NK-92 (cell line): Measurements from ENCODE around the gene DNHD1.

Experiments
- DNase-seq: peaks from one replicate; lab custom pipeline; 2025; ENCODE audit not compliant: unreplicated experiment; lab: John Stamatoyannopoulos, UW

The DNHD1 gene

DNA sequence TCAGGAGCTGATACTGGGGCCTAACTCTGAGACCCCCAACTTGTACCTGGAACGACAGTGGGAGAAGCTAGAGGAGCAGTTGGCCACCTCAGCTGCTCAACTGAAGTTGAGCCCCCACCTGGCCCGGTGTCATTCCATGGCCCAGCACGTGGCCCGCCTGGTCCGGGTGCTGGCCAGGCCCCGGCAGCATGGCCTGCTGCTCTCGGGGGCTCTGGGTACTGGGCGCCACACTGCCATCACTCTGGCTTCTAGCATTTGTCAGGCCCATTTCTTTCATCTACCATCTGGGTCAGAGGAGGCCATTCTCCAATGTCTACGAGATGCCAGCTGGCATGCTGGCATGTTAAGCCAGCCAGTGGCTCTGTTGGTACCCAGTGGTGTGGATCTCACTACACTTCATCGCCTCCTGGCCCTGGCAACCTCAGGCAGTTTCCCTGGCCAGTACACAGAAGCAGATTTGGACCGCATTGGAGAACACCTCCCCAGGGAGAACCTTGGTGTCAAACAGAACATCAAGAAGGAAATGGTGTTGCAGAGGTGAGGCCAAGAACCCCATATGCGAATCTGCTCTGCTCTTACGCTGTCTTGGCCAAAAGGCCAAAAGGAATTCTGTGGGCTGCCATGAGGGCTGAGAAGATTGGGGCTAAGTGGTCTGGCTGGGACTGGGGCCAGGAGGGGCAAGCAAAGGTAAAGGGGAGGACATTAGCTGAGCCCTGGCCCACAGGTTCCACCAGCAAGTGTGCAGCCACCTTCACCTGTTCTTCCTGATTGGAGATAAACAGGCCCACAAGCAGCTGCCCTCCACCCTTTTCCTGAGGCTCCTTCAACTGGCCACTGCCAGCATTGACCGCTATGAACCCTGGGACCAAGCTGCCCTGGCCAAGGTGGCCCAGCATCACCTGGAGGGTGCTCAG is 60.9 kb downstream of the DNHD1 start:
- no peak for DNase-seq

DNA sequence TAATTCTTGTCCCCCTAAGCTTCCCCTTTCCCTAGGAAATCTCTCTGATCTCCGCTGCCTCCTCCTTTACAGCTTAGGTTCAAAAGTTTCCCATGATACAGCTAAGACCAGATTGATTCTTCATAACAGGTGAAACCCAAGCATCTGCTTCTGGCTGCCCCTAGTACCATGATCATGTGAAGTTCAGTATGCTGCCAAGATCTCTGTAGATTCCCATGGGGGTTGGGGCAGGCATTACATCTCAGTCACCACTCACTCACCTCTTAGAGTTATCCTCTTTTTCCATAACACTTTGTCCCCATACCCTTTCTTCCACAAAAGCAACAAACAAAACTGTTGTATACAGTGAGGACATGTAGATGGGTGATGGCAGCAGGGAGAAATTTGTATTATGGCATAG is 62.3 kb downstream of the DNHD1 start:
- no peak for DNase-seq

DNA sequence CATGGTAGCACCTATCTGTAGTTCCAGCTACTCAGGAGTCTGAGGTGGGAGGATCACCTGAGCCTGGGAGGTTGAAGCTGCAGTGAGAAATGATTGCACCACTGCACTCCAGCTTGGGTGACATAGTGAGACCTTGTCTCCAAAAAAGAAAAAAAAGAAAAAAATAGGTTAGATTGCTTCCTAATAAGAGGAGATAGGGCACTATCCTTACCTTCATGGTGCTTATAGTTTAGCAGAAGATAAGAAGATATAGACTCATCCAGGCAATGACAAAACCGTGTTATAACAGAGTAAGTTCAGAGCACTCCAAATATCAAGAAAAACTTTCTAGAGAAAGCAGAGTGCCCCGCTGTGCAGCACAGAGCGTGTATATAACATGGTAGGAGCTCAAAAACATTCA is 64.2 kb downstream of the DNHD1 start:
- no peak for DNase-seq

DNA sequence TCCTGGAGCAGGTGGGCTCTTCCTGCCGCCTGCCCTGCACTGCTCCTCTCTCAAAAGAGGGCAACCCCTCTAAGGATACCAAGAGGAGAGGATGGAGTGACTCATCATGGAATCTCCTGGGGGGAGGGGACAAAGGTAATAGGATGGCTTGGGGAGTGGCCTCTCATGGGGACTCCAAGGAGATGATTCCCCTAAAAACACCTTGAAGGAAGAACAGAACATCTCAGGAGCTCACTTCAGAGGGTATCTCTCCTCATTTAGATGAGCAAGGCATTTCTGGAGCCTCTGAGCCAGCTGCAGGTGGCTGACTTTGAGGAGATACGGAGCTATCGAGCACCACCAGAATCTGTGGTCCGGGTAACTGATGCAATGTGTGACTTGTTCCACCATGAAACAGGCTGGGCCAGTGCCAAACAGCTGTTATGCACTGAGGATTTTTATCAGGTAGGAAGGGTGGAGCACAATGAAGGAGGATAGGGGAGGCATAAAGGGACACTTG is 66.1 kb downstream of the DNHD1 start:
- DNase-seq, result no peak

DNA sequence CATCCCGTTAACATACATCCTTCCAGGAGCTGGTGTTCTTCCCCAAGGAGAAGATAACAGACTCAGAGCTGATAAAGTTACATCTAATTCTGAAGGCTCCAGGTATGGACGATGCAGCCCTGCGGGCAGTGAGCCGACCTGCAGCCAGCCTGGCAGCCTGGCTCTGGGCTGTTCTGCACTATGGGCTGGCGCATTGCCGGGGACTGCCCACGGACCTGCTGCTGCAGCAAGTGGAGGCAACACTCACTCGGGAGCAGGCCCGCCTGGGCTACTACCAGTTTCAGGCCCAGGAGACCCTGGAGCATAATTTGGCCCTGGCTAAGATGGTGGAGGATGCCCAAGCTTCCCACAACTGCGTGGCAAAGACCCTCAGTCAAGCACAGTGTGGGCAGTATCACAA is 66.6 kb downstream of the DNHD1 start:
- no peak for DNase-seq

DNA sequence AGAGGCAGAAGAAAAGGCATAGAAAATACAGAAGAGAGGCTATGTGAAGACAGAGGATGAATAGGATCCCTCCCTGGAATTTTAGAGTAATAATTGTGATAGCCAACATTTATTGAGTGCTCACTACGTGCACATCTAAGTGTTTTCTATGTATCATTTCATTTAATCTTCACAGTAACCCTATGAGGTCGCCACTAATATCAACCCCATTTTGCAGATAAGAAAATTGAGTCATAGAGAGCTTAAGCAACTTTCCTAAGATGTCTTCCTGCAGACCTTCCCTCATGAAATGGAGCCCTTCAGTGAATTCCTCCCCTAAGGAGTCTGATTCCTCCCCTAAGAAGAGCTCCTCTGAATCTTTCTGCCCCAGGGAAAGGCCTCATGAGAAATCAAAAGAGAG is 68.2 kb downstream of the DNHD1 start:
- no peak for DNase-seq

DNA sequence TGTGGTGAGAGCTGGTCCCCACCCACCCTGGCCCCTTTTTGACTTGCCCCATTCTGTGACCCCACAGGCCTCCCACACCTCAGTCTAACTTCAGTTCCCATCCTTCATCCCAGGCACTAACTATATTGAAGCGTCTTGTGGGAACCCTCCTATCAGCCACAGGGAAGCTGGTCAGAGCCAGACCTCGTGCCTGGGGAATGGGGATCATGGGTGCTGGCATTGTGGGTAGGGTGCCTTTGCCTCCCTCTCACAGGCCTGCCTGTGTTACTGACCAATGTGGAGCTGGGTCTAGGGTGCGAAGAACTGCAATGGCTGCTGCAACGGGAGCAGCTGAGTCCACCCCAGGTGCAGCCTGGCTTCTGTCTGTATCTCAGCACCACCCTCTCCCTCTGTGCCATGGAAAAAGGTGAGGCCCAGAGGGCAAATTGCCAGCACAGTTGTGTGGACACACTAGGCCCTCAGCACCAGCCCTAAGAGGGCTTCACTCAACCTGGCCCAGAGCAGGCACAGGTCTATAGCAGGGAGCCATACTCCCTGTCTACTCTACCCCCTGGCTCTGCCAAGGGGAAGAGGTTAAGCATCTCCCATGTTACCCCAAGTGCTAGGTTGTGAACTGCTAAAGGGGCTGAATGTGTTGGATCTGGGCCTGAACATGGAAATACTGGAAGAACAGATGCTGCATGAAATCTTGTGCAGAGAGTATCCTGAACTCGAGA is 69.1 kb downstream of the DNHD1 start:
- DNase-seq, result no peak

DNA sequence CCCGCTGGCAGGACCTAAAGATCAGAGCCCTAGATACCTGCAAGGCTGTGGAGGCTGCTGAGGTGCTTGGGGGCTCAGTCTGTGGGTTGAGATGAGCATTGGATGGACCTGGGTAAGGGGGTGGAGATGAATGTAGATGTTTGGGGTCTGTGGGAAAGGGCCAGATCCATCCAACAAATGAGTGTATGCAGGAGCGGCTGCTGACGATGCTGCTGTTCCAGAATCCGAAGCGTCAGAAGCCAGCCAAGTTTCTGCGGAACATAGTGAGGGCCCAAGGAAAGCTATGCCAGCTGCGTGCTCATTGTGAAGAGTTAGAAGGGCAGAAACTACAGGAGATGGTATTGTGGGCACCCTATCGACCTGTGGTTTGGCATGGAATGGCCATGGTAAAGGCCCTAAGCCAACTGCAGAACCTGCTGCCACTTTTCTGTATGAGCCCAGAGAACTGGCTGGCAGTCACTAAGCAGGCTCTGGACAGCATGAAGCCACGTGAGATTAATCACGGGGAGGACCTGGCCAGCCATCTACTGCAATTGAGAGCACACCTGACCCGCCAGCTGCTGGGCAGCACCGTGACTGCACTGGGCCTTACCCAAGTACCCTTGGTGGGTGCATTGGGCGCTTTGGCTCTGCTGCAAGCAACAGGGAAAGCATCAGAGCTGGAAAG is 69.8 kb downstream of the DNHD1 start:
- DNase-seq, result no peak

DNA sequence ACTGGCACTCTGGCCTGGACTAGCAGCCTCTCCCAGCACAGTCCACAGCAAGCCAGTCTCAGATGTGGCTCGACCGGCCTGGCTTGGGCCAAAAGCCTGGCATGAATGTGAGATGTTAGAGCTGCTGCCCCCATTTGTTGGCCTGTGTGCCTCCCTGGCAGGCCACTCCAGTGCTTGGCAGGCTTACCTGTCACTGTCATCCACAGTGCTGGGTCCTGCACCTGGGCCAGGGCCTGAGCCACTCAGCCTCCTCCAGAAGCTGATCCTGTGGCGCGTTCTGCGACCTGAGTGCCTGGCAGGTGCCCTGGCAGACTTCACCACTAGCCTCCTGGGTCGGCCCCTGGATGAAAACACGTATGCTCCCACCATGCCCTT is 70.3 kb downstream of the DNHD1 start:
- DNase-seq, result no peak

DNA sequence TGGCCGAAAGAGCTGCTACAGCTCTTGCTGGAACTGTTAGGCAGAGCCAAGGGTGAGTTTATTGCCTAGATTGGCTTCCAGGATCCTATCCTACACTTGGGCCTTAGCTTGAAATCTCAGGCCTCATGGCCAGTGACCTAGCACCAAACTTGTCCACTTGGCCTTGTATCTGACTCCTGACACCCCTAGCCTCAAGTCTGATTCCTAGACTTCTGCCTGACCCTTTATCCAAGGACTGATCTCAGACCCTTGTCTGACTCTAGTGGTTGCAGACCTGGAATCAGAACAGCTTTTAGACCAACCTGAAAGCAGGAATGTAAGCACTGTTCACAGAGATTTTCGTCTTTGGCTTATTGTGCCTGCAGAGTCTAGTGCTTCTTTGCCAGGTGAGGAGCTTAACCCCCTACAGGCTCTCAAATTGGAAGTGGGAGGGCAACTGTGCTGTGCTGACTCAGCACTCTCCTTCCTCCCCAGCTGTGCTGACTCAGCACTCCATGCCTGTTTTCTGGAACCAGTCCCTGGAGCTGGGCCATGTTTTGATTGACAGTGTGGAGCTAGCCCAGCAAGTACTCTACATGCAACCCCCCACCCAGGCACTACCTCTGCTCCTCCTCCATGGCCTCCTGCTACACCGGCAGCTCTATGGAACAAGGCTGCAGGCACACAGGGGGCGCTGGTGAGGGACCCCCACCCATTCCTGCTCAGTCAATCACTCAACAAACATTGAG is 71.3 kb downstream of the DNHD1 start:
- no peak for DNase-seq

DNA sequence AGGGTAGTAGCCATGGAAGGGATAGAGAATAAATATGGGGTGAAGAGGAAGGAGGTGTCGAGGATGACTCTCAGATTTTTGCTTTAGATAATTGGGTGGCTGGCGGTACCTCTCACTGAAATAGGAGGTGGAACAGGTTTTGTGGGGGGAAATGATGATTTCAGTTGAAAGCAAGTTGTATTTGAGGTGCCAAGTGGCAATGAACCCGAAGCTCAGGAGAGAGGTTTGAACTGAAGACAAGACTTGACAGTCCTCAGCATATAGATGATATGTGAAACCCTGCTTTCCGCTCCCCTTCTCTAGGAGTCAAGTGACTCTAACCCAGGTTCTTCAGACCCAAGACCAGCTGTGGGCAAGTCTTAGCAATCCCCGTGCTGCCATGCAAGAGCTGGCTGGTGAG is 72.6 kb downstream of the DNHD1 start:
- no peak for DNase-seq

DNA sequence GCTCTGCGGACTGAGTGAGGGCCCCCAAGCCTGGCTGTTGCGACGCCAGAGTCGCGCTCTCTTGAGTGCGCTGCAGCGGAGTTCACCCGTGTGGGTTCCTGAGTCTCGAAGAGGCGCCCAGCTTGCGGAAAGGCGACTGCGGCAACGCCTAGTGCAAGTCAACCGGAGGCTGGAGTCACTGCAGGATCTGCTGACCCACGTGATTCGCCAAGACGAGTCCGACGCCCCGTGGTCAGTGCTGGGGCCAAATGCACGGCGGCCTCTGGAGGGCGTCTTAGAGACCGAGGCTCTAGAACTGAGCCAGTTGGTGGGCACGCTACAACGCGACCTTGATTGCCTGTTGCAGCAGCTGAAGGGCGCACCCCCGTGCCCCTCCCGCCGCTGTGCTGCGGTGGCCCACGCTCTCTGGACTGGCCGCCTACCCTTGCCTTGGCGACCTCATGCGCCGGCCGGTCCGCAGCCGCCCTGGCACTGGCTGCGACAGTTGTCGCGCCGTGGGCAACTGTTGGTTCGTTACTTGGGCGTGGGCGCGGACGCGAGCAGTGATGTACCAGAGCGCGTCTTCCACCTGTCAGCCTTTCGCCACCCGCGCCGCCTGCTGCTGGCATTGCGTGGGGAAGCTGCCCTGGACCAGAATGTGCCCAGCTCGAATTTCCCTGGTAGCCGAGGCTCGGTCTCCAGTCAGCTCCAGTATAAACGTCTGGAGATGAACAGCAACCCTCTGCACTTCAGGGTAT is 73.8 kb downstream of the DNHD1 start:
- no peak for DNase-seq

DNA sequence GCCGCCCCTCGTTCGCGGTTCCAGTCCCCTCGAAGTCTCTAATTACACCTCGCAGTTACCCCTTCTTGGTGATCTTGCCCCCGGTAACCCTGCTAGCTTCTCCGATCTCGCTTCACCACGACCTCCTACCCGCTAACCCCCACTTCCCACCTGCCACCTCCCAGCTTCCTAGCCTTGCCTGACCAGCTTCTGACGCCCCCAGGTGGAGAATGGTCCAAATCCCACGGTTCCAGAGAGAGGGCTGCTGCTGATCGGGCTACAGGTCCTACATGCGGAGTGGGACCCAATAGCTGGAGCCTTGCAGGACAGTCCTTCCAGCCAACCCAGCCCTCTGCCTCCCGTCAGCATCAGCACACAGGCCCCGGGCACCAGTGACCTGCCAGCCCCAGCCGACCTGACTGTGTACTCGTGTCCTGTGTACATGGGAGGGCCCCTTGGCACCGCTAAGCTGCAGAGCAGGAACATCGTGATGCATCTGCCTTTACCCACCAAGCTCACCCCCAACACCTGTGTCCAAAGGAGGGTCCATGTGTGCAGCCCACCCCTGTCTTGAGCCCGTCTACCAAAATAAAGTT is 74.4 kb downstream of the DNHD1 start:
- DNase-seq, result no peak

DNA sequence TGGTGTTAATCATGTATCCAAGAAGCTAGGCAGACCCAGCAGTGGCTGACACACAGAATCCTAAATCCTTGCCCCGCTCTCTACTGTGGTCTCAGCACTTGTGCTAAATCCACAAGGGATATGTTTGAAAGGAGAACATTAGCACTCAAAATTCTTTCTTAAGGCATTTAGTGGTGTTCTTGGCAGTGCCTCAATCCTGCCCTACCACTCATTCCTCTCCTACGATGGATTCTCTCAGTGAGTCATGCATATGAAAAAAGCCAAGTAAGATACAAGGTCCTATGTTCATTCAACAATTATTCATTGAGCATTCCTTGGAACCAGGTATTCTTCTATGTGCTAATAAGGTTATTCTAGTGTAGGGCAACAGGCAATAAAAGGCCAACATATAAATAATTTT is 75.1 kb downstream of the DNHD1 start:
- no peak for DNase-seq

DNA sequence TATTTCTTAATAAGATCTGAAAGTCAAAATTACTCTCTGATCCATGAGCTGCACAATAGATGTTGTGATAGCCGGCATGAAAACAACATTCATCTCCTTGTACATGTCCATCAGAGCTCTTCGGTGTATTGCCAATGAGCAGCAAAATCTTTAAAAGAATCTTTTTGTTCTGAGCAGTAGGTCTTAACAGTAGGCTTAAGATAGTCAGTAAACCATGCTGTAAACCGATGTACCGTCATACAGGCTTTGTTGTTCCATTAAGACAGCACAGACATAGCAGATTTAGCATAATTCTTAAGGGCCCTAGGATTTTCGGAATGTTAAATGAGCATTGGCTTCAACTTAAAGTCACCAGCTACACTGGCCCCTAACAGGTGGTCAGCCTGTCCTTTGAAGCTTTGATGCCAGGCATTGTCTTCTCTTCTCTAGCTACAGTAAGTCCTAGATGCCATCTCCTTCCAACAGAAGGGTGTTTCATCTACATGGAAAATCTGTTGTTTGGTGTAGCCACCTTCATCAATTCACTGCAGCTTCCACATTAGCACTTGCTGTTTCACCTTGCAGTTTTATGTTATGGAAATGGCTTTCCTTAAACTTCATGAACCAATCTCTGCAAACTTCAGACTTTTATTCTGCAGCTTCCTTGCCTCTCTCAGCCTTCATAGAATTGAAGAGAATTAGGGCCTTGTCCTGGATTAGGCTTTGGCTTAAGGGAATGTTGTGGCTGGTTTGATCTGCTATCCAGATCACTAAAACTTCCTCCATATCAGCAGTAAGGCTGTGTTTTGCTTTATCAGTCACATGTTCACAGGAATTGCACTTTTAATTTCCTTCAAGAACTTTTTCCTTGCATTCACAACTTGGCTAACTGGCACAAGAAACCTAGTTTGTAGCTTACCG is 78.0 kb downstream of the DNHD1 start:
- no peak for DNase-seq

DNA sequence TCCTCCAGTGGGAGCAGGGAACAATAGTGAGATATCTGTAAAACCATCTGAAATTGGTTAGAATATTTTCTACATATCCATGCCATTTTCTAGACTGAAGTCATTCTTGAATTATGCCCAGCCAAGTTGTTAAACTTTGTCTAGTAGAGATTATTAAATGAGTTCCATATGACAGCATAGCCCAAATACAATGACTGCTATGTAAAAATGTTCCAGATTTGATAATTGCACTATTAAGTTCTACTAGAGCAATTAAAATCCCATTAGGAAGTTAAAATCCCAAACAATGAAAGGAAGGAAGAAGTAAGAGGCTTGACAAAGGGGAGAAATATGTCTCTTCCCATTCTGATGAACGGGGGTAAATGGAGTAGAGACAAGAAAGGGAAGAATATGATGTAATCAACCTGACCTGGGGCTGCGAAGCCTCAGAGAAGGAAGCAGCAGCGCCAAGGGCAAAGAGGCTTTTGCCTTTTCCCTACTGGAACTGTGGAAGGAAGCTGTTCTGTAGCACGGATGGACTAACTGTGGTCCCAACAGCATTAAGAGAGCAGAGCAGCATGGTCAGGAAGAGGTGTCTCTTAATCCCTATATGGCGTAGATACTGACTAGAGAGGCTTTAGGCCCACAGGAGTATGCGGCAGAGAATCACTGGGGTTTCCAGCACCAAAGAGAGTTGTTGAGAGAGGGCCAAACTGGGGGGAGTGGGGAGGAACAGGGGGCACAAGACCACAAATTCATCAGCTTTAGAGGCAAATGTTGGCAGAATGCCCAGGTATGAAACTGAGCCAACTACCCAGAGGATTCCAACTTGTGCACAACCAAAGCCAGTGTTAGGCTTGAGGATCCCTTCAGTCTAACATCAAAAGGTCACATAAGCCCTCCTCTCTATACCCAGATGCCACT is 79.6 kb downstream of the DNHD1 start:
- DNase-seq, result no peak

DNA sequence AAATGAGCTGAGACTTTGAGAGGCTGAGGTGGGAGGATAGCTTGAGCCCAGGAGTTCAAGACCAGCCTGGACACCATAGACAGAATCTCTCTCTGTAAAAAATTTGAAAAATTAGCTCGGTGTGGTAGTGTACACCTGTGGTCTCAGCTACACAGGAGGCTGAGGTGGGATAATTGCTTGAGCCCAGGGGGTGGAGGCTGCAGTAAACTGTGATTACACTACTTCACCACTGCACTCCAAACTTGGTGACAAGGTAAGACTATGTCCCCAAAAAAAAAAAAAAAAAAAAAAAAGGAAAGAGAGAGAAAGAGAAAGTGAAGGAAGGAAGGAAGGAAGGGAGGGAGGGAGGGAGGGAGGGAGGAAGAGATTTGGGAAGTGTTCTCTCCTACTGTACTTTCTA is 81.1 kb downstream of the DNHD1 start:
- no peak for DNase-seq

DNA sequence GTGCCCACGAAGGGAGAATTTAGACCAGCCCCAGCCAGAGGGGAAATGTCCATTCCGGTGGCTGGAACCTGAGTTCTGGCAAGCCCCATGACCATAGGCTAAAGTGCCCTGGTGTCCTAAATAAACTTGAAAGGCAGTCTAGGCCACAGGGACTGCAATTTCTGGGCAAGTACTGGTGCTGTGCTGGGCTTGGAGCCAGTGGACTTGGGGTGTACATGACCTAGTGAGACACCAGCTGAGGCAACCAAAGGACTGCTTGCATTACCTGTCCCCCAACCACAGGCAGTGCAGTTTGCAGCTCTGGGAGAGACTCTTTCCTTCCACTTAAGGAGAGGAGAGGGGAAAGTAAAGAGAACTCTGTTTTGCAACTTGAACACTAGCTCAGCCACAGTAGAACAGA is 82.6 kb downstream of the DNHD1 start:
- no peak for DNase-seq
